ENCODE measurements around the gene HAGH. TPM values are rescaled to one million over a fixed set of nuclear protein-coding genes. Genes with fewer than 3 reads are reported as not detected.

The HAGH gene
- total RNA-seq, 6 experiments from 2014 or later: 34.2 to 55.3 (median 38.7) TPM

GRCh38 chr16:1769402-1770300 lies 57.0 kb downstream of the HAGH start:
- peak overlapping the region; percentile 86 for H3K4me3 Mint-ChIP-seq
- H3K9me3 Mint-ChIP-seq: no peaks in the 10 kb centered on the region
- no peak for DNase-seq
- TF ChIP-seq, protein P1, sequence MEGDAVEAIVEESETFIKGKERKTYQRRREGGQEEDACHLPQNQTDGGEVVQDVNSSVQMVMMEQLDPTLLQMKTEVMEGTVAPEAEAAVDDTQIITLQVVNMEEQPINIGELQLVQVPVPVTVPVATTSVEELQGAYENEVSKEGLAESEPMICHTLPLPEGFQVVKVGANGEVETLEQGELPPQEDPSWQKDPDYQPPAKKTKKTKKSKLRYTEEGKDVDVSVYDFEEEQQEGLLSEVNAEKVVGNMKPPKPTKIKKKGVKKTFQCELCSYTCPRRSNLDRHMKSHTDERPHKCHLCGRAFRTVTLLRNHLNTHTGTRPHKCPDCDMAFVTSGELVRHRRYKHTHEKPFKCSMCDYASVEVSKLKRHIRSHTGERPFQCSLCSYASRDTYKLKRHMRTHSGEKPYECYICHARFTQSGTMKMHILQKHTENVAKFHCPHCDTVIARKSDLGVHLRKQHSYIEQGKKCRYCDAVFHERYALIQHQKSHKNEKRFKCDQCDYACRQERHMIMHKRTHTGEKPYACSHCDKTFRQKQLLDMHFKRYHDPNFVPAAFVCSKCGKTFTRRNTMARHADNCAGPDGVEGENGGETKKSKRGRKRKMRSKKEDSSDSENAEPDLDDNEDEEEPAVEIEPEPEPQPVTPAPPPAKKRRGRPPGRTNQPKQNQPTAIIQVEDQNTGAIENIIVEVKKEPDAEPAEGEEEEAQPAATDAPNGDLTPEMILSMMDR (IDR thresholded peaks at IDR 0.05): no peak
- H3K27me3 Mint-ChIP-seq (ENCODE audit: insufficient read depth): peaks cover 15% of the 10 kb centered on the region
- H3K36me3 Mint-ChIP-seq (ENCODE audit: low read depth): peaks cover 11% of the 10 kb centered on the region
- peaks cover 17% of the 10 kb centered on the region for H3K4me1 Mint-ChIP-seq (ENCODE audit: low read depth)
- H3K27ac Mint-ChIP-seq: peak overlapping the region; percentile 69

DNA sequence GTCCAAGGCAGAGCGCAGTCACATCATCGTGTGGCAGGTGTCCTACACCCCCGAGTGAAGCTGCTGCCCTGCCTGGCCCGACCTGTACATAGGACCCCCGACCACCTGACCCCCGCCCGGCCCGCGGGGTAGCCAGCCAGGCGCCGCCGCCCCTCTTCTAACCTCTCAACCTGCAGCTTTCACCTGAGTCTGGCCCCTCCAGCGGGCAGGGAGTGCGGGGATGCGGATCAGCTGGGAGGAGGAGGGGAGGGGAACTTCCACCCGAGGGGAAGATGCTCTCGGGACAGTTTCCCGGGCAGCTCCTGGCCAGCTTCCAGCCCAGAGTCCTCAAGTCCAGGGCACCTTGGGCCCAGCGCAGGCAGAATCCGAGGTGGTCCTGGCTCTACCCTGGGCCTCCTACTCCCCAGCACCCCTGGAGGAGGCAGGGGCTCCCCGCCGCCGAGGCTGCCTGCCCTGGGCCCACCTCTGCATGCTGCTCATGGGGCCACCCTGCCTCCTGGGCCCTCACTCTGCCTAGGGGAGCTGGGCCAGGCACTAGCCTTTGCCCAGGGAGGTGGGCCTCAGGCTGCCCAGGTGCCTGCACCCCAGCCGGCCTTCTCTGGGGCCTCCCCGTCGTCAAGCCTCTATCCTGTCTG lies 57.7 kb downstream of the HAGH start:
- no peak for DNase-seq
- peaks cover 17% of the 10 kb centered on the region for H3K4me1 Mint-ChIP-seq (ENCODE audit: low read depth)
- H3K27me3 Mint-ChIP-seq (ENCODE audit: insufficient read depth): peaks cover 13% of the 10 kb centered on the region
- no peak overlapping the region for H3K27ac Mint-ChIP-seq
- TF ChIP-seq, protein P1 (IDR thresholded peaks at IDR 0.05): no peak
- H3K9me3 Mint-ChIP-seq: no peaks in the 10 kb centered on the region
- no peak overlapping the region for H3K4me3 Mint-ChIP-seq
- peaks cover 11% of the 10 kb centered on the region for H3K36me3 Mint-ChIP-seq (ENCODE audit: low read depth)

DNA sequence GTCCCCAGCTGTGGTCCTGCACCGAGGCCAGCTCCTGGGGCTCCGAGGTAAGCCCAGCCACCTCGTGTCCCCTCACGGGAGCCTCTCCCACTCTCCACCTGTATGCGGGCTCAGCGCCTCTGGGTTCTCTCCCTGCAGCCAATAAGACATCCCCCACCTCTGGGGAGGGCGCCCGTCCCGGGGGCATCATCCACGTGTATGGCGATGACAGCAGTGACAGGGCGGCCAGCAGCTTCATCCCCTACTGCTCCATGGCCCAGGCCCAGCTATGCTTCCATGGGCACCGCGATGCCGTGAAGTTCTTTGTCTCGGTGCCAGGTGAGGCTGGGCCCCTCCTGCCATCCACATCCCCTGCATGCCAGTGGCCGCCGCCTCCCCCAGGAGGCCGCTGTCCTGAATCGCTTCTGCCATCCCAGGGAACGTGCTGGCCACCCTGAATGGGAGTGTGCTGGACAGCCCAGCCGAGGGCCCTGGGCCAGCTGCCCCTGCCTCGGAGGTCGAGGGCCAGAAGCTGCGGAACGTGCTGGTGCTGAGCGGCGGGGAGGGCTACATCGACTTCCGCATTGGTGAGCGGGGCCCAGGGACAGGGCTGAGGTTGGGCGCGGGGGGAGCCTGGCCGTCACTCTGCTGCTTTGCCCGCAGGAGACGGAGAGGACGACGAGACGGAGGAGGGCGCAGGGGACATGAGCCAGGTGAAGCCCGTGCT lies 58.4 kb downstream of the HAGH start:
- H3K27me3 Mint-ChIP-seq (ENCODE audit: insufficient read depth): peaks cover 12% of the 10 kb centered on the region
- peaks cover 11% of the 10 kb centered on the region for H3K36me3 Mint-ChIP-seq (ENCODE audit: low read depth)
- no peaks in the 10 kb centered on the region for H3K9me3 Mint-ChIP-seq
- peaks cover 17% of the 10 kb centered on the region for H3K4me1 Mint-ChIP-seq (ENCODE audit: low read depth)
- TF ChIP-seq, protein P1 (IDR thresholded peaks at IDR 0.05): no peak
- H3K4me3 Mint-ChIP-seq: no peak overlapping the region
- no peak for DNase-seq
- no peak overlapping the region for H3K27ac Mint-ChIP-seq

GRCh38 chr16:1767116-1767994 lies 59.3 kb downstream of the HAGH start:
- H3K4me1 Mint-ChIP-seq (ENCODE audit: low read depth): peaks cover 16% of the 10 kb centered on the region
- no peaks in the 10 kb centered on the region for H3K9me3 Mint-ChIP-seq
- H3K4me3 Mint-ChIP-seq: no peak overlapping the region
- no peak for DNase-seq
- TF ChIP-seq, protein P1 (IDR thresholded peaks at IDR 0.05): no peak
- H3K27me3 Mint-ChIP-seq (ENCODE audit: insufficient read depth): peaks cover 11% of the 10 kb centered on the region
- peaks cover 10% of the 10 kb centered on the region for H3K36me3 Mint-ChIP-seq (ENCODE audit: low read depth)
- H3K27ac Mint-ChIP-seq: no peak overlapping the region

GRCh38 chr16:1766701-1767100 lies 59.9 kb downstream of the HAGH start:
- Mint-ChIP-seq H3K27ac (no peak overlapping the region), H3K27me3 (ENCODE audit: insufficient read depth) (peaks cover 4% of the 10 kb centered on the region; the same call in 1 of the 2 replicates), H3K4me3 (no peak overlapping the region), H3K36me3 (ENCODE audit: low read depth) (peaks cover 3% of the 10 kb centered on the region; the same call in 1 of the 2 replicates), H3K9me3 (no peaks in the 10 kb centered on the region), H3K4me1 (ENCODE audit: low read depth) (peaks cover 9% of the 10 kb centered on the region)
- DNase-seq: no peak
- TF ChIP-seq, protein P1 (IDR thresholded peaks at IDR 0.05): no peak

Measured in HFFc6 (cell line).